NCI-H446 (cell line): Measurements from ENCODE around the gene RPAP3.

Experiments
- DNase-seq, 2 experiments: peaks; one replicate each; lab custom pipeline; 2025; lab: John Stamatoyannopoulos, UW

Gene RPAP3

GRCh38 chr12:47743311-47743860, 37.6 kb upstream of the RPAP3 start:
- no peak for DNase-seq

- DNase-seq, result peak in 1 of 2 experiments; percentile 30
These were observed 36.5 kb upstream of the RPAP3 start for GRCh38 chr12:47742253-47742825.

GRCh38 chr12:47741340-47741703, 35.5 kb upstream of the RPAP3 start:
- peak in 1 of 2 experiments; percentile 54 for DNase-seq

DNA sequence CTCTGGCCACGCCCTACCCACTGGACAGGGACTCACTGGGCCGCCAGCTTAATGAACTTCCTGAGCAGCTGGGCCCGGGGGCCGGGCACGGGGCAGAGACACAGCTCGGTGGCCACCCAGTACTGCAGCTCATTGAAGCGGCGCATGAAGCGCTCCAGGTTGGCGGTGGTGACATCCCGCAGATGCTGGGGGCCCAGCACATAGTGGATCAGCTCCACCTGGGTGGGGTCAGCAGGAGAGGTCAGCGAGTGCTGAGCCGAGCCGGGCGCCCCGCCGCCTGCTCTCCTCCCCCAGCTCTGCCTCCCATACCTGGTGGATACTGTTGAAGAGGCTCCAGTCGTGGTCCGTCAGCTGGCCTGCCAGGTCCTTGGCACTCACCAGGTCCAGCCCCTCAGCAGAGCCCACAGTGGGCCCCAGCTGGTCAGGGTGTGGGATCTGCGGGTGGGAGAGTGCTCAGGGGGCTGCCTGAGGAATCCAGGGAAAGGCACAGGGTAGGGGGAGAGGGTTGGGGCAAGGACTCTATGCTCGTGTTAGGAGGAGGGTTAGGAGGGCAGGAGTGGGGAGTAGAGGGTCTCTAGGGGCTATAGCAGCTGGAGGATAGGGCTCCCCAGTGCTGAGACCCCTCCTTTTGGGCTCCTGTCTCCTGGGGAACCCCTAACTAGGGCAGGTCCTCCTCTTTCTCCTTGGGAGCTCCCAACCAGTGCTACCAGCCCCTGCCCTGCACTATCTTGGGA, 34.9 kb upstream of the RPAP3 start:
- no peak for DNase-seq

DNA sequence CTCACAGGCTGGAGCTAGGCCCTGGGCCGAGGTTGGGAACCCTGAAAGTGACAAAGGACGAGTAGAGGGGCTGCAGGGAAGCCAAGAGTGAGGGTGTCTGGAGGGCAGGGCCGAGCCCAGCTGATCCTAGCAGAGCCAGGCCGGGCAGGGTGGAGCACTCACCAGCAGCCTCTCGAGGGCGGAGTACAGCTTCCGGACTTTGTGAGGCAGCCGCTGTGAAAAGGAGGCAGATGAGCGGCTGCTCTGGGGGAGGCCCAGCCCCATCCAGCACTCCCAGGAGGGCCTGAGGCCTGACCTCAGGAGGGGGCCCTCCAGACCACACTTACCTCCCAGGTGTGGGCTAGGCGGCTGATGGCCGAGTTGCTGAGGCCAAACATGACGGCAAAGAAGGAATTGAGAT, 34.1 kb upstream of the RPAP3 start:
- no peak for DNase-seq

GRCh38 chr12:47739297-47739696, 33.5 kb upstream of the RPAP3 start:
- no peak for DNase-seq

DNA sequence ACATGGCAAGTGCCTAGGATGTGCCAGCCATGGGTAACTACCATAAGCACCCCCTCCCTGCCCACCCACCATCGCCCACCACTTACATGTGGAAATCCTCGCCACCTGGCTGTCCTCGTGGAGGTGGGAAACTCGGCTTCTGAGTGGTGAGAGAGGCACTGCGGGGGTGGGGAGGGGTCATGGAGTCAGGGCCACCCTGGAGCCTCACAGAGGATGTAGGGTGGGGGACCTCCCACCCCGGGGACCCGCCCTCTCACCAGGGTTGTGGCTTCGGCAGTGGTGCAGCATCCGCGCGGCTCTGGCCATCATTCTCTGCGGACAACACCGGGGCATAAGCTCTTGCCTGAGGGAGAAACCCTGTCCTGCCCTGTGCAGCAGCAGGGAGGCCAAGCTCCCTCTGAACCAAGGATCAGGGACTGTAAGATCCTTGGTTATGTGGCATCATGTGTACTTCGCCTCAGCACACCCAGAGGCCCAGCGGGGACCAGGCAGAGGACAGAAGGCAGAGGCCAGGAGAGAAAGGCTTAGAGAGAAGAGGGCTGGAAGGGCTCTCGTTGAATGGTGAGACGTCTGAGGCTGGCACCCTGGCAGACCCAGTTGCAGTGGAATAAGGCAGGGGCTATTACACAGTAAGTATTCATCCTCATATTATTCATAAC, 32.2 kb upstream of the RPAP3 start:
- no peak for DNase-seq

GRCh38 chr12:47736877-47737676, 31.2 kb upstream of the RPAP3 start:
- DNase-seq, result no peak

DNA sequence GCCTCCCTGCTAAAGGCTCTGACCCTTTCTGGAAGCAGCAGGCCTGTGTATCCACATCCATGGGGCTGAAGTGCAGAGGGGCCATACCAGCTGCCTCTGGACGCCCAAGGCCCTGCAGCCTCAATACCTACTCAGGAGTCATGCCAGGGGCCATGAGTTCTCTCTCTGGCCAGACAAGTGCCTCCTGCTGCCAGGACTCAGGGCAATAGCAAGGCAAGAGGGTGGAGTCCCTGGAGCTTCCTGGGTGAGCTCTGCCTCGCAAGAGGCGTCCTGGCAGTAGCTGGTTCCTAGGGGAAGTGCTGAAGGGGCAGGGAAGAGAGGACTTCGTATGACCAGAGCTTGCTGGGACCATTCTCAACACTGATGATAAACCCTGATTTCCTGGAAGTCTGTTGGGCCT, 30.4 kb upstream of the RPAP3 start:
- no peak for DNase-seq

DNA sequence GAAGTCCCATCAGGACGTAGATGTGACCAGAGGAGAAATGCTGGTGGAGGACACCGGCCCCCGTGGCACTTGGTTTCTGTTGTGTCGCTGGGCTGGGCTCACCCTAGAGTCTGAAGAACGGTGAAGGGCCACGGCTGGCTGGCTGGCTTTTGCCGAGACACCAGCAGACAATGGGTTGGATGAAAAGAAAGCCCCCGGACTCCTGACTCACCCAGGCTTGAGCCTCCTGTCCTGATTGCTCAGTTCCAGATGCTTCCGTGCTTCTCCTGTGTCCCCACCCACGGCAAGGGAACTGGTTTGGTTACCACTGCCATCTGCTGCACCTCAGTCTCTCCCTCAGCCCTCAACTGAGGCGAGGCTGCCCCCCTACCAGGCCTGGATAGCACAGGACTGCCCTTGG, 29.8 kb upstream of the RPAP3 start:
- no peak for DNase-seq

DNA sequence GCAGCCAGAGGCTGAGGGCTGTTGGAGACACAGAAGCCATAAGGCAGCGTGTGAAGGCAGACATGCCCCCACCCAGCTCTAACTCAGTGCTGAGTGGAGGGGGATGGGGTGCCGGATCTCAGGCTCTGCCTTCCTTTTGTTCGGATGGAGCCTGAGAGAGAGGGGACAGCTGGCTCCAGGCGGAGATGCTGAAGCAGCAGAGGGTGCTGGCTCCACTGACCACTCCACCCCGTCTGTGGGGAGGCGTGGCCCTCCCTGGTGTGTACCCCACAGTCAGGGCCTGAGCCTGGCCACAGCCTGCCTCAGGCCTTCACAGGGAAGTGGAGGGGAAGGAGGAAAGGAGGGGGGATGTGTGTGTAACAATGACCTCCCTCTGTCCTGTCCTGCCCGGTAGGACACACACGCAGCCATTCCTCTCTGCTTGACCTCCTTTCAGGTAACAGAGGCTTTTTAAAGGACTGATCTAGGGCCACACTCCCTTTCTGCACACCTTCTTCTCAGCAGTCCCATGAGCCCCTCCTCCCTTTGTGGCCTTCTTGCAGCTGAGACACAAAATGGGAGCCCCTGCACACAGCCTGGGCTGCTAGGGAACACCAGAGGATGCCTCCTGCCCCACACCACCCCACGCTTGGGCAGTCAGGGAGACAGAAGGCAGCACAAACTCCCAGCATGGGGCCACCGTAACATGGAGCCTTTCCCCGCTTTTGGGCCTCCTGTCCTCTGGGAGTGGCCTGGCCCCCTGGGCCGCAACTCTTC, 29.1 kb upstream of the RPAP3 start:
- no peak for DNase-seq

GRCh38 chr12:47733142-47733541, 27.3 kb upstream of the RPAP3 start:
- DNase-seq, result no peak

DNA sequence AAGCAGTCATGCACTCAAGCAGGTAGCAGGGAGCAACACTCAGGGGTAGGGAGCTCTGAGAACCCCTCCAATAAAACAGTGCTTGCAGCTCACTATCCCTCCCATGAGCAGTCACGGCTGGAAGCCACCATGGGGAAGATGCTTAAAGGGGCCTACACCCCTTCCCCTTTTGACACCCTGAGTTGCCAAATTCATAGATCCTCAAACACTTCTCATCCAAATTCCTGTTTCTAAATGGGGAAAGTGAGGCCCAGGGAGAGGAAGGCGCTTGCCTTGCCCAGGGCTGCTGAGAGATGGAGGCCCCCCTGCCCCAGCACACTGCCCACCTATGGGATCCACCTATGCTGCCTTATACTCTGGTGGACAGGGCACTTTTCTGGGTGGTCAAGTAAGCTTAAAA, 26.7 kb upstream of the RPAP3 start:
- no peak for DNase-seq

DNA sequence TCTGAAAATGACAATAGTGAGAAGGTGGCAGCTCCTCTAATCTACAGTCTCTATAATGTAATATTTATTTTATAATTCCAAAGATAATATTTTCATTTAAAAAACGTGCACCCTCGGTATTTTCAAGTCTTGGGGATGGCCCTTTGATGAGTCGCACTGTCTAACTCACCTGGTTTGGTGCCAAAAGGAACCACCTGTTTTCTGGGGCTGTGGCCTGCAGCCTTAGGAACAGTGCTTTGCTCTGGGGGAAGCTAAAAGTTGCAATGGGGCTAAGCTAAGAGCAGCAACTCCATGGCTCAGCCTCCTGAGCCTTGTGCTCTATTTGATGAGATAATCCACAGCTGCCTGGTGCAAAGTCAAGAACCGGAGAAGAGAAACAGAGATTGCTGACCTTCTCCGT, 25.9 kb upstream of the RPAP3 start:
- no peak for DNase-seq

DNA sequence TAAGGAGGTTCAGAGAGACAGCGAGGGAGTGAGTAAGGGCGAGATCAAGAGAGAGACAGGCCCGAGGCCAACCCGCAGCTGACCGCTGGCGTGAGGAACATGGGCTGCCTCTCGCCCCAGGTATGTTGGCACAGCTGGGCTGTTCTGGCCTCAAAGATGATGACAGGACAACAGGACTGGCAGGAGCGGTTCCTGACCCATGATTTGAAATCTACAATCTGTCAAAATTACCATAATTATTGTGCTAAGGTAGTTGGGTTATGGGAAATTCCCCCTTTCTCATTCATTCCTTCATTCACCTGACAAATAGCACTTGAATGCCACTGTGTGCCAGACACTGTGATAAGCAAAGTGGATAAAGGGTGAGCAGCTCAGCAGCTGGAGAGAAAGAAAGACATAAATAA, 24.5 kb upstream of the RPAP3 start:
- no peak for DNase-seq

DNA sequence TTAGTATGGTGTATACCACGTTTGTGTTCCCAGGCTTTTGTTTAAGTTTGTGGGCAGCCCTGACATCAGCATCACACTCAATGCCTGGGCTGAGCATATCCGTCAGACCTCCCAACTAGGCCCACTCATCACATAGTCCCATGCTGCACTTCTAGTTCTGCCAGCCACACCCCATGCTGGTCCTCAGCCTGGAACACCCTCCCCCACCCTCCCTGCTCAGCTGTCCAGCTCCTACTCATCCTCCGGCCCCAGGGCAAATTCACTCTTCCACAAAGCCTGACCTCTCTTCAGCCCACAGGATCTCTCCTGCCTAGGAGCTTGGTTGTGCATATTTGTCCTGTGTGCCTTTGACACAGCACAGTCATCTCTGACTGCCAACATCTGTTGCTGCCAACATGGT, 23.4 kb upstream of the RPAP3 start:
- DNase-seq, result no peak

GRCh38 chr12:47725893-47726292, 20.1 kb upstream of the RPAP3 start:
- no peak for DNase-seq

DNA sequence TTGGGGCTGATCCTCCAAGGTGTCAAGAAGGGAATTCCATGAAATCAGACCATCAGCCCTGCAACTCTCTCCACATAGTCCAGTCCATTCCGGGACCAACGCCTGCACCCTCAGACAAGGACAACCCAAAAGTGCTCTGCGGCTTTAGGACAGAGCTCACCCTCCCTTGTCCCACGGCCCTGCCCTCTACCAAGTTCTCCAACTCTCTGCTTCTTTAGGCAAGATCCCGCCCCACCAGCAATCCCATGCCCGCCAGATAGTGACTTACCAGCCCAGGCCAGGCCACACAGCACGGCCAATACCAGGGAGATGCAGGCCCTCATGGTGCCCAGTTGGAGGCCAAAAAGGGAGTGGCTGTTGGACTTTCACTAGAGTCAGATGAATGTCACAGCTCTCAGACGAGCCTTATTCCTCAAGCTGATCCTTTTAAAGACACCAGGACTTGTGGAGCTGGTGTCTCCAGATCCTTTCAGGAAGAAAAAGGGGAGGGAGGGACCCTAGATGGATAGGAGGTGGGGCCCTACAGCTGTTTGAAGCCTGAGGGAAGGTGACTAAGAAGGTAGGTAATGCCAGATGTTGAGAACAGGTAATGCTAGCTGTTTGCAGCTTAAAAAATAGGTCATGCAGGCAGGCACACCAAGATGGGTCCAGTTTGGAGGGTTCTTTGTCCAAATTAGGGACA, 19.4 kb upstream of the RPAP3 start, which contains the start of gene ENDOU:
Gene ENDOU, minus strand, starts transcription at position 400 of the 682 bp plus-strand sequence. Its CDS starts 77 bp downstream, at position 323.
- DNase-seq, result no peak

GRCh38 chr12:47722941-47723631, 17.3 kb upstream of the RPAP3 start:
- DNase-seq, result no peak

- DNase-seq, result no peak
These were observed 16.5 kb upstream of the RPAP3 start for GRCh38 chr12:47722136-47722834.
